Ovary (tissue), 3 donors: ENCODE measurements around the gene NELL1.

Experiments
- EP300 ChIP-seq: sonication (generic); formaldehyde crosslinking; IDR thresholded peaks from one replicate; pipeline ENCODE4 v1.6.1; 2017; ENCODE audit warnings: antibody characterized with exemption
- POLR2A ChIP-seq: fragments of 450-650 bp; IDR thresholded peaks from one replicate; pipeline ENCODE4 v1.6.1; 2017; ENCODE audit warnings: antibody characterized with exemption, mild to moderate bottlenecking, moderate library complexity
- TF ChIP-seq, protein P1 (sequence below), 3 donors: fragments of 450-650 bp in 2 of 3; fragments of 200-600 bp in 1 of 3; IDR thresholded peaks; one replicate each; pipeline versions ENCODE4 v1.5.1 to v1.8.0; 2016 to 2022; ENCODE audit warnings: antibody characterized with exemption in 3 of 3, mild to moderate bottlenecking in 1 of 3
- donor health status: DM: no; HTN: no; CAD: no.

DNA sequence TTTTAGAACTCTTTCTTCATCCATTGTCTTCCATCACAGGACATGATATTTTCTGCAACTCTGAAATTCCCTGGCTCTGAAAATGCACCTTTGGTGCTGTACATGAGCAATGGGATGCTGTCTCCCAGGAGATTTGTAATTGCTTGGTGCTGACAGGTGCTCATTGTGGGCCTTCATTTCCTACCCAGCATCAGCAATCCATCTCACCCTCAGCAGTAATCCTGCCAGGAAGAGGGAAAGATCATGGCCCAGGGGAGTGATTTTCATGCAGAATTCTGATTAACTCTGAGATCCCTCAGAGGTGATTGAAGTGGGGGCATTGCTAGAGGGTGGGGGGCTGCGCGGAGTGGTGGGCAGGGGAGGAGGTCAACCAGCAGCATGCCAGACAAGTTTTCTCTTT, 651.7 kb downstream of the NELL1 start:
- TF ChIP-seq EP300 (no peak), POLR2A (no peak)
- TF ChIP-seq, protein P1, sequence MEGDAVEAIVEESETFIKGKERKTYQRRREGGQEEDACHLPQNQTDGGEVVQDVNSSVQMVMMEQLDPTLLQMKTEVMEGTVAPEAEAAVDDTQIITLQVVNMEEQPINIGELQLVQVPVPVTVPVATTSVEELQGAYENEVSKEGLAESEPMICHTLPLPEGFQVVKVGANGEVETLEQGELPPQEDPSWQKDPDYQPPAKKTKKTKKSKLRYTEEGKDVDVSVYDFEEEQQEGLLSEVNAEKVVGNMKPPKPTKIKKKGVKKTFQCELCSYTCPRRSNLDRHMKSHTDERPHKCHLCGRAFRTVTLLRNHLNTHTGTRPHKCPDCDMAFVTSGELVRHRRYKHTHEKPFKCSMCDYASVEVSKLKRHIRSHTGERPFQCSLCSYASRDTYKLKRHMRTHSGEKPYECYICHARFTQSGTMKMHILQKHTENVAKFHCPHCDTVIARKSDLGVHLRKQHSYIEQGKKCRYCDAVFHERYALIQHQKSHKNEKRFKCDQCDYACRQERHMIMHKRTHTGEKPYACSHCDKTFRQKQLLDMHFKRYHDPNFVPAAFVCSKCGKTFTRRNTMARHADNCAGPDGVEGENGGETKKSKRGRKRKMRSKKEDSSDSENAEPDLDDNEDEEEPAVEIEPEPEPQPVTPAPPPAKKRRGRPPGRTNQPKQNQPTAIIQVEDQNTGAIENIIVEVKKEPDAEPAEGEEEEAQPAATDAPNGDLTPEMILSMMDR (IDR thresholded peaks at IDR 0.05), result no peak
